GM19193 (cell line): ENCODE results near the gene ASTN2.

Experiments used
- POLR2A ChIP-seq: IDR thresholded peaks from 4 replicates; pipeline ENCODE4 v1.6.1; 2011; ENCODE audit not compliant: insufficient read depth, insufficient read length; ENCODE audit errors: extremely low read depth

ASTN2 gene

DNA sequence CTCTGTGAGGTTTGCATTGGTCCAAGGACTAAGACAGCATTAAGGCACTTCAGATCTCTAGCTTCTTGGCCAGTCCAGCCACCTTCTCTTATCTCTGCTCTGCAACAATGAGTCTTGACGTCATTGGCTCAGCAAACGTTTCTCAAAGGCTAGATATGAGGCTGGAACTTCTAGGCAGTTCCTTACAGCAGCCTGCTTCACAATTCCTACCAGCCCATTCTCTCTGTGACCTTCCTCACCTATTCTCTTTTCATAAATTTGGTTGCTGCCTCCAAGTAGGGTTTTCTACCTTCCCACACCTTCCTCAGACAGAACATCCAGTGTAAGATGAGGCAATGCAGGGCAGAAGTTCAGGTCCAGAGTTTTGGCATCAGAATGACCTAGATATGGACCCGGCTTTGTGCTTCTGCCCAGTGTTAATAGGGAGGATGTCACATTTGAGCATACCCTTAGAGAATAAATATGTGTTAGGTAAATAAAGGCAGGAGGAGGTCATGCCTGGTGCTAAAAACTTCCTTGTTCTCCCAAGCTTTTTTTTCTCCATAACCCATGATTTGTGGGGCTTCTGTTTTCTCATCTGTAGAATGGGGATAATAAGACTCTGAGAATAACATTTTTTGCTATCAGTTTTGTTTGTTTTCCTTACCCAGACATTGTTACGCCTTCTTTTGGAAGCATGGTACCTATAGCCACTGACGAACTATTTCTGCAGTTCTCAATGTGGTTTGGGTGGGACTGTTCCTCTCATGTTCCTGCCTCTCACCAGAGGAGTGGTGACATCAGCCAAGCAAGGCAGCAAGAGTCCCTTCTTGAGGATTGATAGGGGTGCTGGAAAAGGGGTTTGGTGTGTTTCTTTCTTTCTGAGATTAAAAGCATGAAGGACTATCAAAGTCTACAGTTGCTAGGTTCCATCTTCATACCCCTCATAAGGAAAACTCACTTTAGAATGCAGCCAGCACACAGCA lies 948.3 kb downstream of the ASTN2 start:
- no peak for TF ChIP-seq POLR2A

- no peak for TF ChIP-seq POLR2A
Observed at GRCh38 chr9:116465576-116466270, 949.1 kb downstream of the ASTN2 start.

DNA sequence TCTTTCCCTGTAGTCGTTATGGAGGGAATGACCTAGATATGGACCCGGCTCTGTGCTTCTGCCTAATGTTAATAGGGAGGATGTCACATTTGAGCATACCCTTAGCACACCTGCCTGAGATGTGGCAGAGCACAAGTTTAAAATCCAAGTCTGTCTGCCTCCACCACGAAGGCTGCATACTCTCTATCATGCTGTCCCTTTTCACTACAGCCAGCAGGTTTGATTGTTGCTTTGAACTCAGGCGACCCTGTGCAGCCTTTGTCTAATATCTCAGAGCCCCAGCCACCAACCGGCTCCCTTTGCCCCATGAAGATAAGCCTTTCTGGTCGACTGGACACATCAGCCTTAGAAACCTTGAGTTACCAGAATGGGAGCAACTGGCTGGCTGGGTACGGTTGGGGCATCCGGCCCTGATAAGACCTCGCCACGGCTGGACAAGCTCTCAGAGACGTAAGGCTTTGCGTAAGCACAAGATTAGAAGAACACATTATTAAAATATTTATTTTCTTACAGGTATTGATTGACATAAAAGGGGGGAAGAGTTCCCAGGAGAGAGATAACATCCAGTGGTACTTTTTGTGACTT lies 949.8 kb downstream of the ASTN2 start:
- no peak for TF ChIP-seq POLR2A

- TF ChIP-seq POLR2A = no peak
Observed at GRCh38 chr9:116464423-116464822, 950.4 kb downstream of the ASTN2 start.

DNA sequence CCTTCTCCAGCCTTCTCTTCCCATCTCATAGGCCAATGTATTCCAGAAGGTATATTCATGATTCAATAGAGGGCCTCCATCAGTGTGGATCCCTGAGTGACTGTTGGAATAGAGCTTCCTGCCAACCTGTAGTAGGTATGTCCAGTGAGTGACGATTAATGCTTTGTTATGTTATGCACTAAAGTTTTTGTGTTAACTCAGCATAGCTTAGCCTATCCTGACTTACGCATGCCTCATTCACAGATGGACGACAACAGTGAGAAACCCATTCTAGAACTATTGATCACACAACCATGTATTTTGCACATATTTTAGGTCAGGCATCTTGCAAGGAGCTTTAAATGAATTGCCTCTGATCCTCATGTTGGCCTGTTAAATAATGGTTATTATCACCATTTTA lies 953.2 kb downstream of the ASTN2 start:
- TF ChIP-seq POLR2A = no peak

- no peak for TF ChIP-seq POLR2A
Observed at GRCh38 chr9:116460026-116460425, 954.8 kb downstream of the ASTN2 start.

GRCh38 chr9:116459576-116459975 lies 955.3 kb downstream of the ASTN2 start:
- TF ChIP-seq POLR2A = no peak

GRCh38 chr9:116456490-116457088 lies 958.3 kb downstream of the ASTN2 start:
- no peak for TF ChIP-seq POLR2A

DNA sequence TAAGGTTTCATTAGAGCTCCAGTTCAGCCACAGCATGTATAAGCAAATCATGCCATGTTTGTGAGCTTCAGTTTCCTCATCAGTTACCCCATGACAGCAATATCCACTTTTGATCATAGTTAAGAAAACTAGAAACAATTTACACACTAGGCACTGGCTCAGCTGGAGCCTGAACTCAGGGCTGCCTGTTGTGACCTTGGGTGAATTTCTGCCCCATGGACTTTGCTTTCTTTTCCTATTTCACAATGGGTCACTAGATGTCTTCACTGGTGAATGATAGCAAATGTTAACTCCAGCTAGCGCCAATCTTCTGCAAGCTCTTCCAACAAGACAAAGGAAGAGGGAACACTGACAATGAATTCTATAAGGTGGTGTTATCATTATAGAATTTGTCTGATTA lies 961.1 kb downstream of the ASTN2 start:
- no peak for TF ChIP-seq POLR2A

- no peak for TF ChIP-seq POLR2A
Observed at GRCh38 chr9:116452634-116453033, 962.2 kb downstream of the ASTN2 start.

DNA sequence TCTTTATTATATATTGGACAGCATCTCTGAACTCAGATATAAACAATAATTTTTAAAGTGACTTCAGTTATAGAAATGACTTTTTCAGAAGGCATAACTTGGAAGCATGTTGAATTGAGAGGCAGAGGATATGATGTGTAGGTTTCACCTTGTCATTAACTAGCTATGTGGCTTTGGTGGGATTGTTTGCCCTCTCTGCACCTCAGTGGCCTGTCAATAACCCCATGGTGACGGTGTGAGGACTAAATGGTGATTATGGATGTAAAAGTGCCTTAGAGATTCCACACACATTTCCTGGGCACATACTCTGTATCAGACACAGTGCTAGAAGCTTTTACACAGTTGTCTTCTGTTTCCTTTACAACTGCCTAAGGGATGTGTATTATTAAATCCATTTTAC lies 962.6 kb downstream of the ASTN2 start:
- TF ChIP-seq POLR2A = no peak

DNA sequence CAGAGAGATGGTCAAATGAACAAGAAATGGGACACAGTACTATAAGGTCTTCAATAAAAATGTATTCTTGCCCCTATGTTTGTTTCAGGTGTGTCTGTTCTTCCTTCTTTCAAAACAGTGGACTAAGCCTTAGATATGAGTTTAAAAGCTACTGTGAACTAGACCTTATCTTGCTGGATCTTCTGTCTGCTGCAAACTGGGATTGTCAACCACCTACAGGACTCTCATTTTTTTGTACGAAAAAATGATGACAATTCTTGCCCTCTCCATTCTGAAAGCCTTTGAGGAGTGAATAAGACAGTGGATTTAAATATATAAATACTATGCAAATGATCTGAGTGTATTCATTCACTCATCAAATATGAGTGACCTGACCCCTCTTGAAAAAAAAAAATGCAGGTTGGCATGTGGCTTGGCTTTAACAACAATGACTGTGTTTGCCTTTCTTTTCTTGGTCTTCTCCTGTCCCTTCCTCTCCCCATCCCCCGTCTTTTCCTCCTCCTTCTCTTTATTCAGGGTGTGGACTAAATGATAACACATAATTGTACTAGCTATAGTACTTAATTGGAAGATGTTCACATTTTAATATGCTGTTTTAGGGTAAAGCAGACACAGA lies 963.2 kb downstream of the ASTN2 start:
- TF ChIP-seq POLR2A = no peak

DNA sequence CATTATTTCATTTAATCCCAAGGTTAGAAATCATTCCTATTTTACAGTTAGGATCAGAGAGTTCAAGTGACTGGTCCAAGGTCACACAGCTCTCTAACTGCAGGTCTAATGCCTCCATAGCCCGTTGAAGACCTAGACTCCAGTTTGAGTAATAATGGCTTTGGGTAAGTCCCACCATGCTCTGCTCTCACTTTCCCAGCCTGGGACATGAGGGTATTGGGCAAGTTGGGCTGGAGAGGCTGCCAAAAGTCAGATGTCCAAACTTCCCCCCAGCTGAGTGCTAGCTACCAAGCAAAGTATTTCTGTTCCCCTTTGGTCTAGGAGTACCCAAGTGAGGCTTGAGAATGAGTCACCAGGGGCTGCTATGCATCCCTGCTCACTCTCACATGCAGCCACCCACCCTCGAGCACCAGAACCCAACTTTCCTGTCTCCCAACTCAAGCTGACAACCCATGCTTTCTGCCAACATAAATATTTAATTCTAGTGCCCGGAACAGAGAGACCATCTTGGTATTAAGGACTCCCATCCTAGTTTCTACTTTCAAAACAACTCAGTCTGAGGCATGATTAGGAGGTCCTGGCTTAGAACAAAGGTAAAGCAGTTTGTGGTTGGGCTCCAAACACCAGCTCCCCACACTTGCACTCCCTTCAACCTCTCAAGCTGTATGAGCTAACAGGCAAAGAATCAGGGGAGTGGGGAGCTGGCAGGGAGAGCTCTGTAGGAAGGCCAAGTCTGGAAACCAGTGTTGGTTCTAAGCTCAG lies 964.3 kb downstream of the ASTN2 start:
- no peak for TF ChIP-seq POLR2A

DNA sequence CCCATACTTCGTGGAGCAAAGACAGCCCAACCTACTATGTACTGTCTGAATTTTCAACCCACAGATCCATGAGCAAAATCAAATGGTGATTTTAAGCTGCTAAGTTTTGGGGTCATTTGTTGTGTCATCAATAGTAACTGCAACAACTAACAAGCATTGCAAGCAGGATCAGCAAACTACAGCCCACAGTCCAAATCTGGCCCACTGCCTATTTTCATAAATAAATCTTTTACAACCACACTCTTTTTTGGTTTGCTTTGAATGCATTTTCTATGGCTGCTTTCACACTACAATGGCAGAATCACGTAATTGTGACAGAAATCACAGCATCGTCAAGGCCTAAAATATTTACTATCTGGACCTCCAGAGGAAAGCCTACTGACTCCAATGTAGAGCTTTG lies 964.9 kb downstream of the ASTN2 start:
- no peak for TF ChIP-seq POLR2A

GRCh38 chr9:116448431-116448830 lies 966.4 kb downstream of the ASTN2 start:
- no peak for TF ChIP-seq POLR2A

DNA sequence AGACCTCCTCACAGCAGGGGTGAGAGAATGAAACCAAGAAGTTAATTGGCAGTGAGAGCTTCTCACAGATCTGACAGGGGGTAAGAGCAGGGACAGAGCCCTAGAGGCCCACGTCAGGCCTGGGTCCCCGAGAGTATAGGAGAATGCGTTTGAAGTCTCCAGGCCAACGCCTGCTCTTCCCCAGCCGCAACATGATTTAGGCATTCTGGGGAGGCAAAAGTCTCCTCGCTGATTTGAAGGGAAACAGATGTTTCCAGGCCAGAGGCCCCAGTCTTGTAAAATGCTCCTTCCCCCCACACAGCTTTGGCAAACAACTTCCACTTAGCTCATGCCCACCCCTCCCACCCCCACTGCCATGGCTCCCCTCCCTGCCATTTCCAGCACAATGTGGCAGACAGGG lies 966.9 kb downstream of the ASTN2 start:
- no peak for TF ChIP-seq POLR2A
